Chondrocyte (in vitro differentiated cells): ENCODE measurements around the gene TMEM8B. TPM values are rescaled to one million over a fixed set of nuclear protein-coding genes. Genes with fewer than 3 reads are reported as not detected.
A peak's percentile ranks its signal among the peaks of the same experiment; 100 is the strongest.

Source experiments
- DNase-seq: peaks from one replicate; pipeline ENCODE4 v3.0.0; 2021; ENCODE audit warnings: mixed read lengths, low spot score
- H3K27ac Mint-ChIP-seq: one replicate; pipeline ENCODE4 v1.8.0; 2021; ENCODE audit warnings: mild to moderate bottlenecking, moderate library complexity, mixed read lengths; ENCODE audit not compliant: unreplicated experiment
- H3K27me3 Mint-ChIP-seq: 2 replicates; pipeline ENCODE4 v1.8.0; 2021; ENCODE audit warnings: low read depth, mixed read lengths
- H3K36me3 Mint-ChIP-seq: 2 replicates; pipeline ENCODE4 v1.8.0; 2021; ENCODE audit warnings: low read depth, mixed read lengths
- H3K4me1 Mint-ChIP-seq: 2 replicates; pipeline ENCODE4 v1.8.0; 2021; ENCODE audit warnings: low read depth, mild to moderate bottlenecking, mixed read lengths
- H3K4me3 Mint-ChIP-seq: one replicate; pipeline ENCODE4 v1.8.0; 2021; ENCODE audit warnings: mild to moderate bottlenecking, moderate library complexity, mixed read lengths; ENCODE audit not compliant: unreplicated experiment
- H3K9me3 Mint-ChIP-seq: 2 replicates; pipeline ENCODE4 v1.8.0; 2021; ENCODE audit warnings: low read depth, mixed read lengths
- CTCF ChIP-seq: fragments of 200-600 bp; sonication (generic); IDR thresholded peaks from 2 replicates; pipeline ENCODE4 v1.5.0; 2021; ENCODE audit warnings: antibody characterized with exemption, mild to moderate bottlenecking, moderate library complexity
- total RNA-seq: library from RNA; stranded (reverse); gene quantifications from 3 replicates; pipeline ENCODE4 v1.2.1, GENCODE V29; 2021

TMEM8B gene
- total RNA-seq, 1 donor from 2014 or later: 18.2 TPM

GRCh38 chr9:35835766-35836165, 6.7 kb downstream of the TMEM8B start:
- Mint-ChIP-seq H3K4me1 (peaks cover 17% of the 10 kb centered on the region), H3K27me3 (no peaks in the 10 kb centered on the region), H3K9me3 (no peaks in the 10 kb centered on the region), H3K36me3 (peaks cover 9% of the 10 kb centered on the region), H3K4me3 (no peak overlapping the region), H3K27ac (no peak overlapping the region)
- peak; percentile 19 for DNase-seq
- TF ChIP-seq CTCF: no peak

- Mint-ChIP-seq H3K4me1 (peaks cover 12% of the 10 kb centered on the region), H3K27me3 (no peaks in the 10 kb centered on the region), H3K27ac (no peak overlapping the region), H3K9me3 (no peaks in the 10 kb centered on the region), H3K4me3 (no peak overlapping the region), H3K36me3 (peaks cover 9% of the 10 kb centered on the region)
- TF ChIP-seq CTCF: no peak
- peak; percentile 26 for DNase-seq
Observed at GRCh38 chr9:35836595-35836994, 7.6 kb downstream of the TMEM8B start.

- H3K36me3 Mint-ChIP-seq: peaks cover 9% of the 10 kb centered on the region
- H3K4me1 Mint-ChIP-seq: peaks cover 7% of the 10 kb centered on the region
- H3K27ac Mint-ChIP-seq: no peak overlapping the region
- H3K27me3 Mint-ChIP-seq: no peaks in the 10 kb centered on the region
- no peak for TF ChIP-seq CTCF
- no peaks in the 10 kb centered on the region for H3K9me3 Mint-ChIP-seq
- peak; percentile 18 for DNase-seq
- no peak overlapping the region for H3K4me3 Mint-ChIP-seq
Observed at GRCh38 chr9:35839926-35840325, 10.9 kb downstream of the TMEM8B start.

GRCh38 chr9:35840881-35841644, 12.0 kb downstream of the TMEM8B start:
- Mint-ChIP-seq H3K36me3 (peaks cover 9% of the 10 kb centered on the region), H3K27ac (no peak overlapping the region), H3K9me3 (no peaks in the 10 kb centered on the region), H3K4me1 (peaks cover 14% of the 10 kb centered on the region), H3K4me3 (no peak overlapping the region), H3K27me3 (no peaks in the 10 kb centered on the region)
- no peak for TF ChIP-seq CTCF
- peak; percentile 75 for DNase-seq

GRCh38 chr9:35841645-35841900, 12.5 kb downstream of the TMEM8B start:
- peak; percentile 59 for DNase-seq
- no peak overlapping the region for H3K4me3 Mint-ChIP-seq
- peaks cover 9% of the 10 kb centered on the region for H3K36me3 Mint-ChIP-seq
- H3K9me3 Mint-ChIP-seq: no peaks in the 10 kb centered on the region
- H3K27me3 Mint-ChIP-seq: no peaks in the 10 kb centered on the region
- H3K4me1 Mint-ChIP-seq: peaks cover 14% of the 10 kb centered on the region
- no peak overlapping the region for H3K27ac Mint-ChIP-seq
- TF ChIP-seq CTCF: no peak
